GM12878 (cell line): ENCODE data around the gene OTOA.
"Not testable (repeated sequence)": the region's sequence is repeated elsewhere in the genome, so short reads cannot be mapped to it uniquely, and the experiment has no call there.

Experiments used
- BACH1 ChIP-seq: fragments of 450-650 bp; IDR thresholded peaks from 2 replicates; pipeline ENCODE4 v1.6.1; 2017; ENCODE audit warnings: mild to moderate bottlenecking, borderline replicate concordance
- BHLHE40 ChIP-seq, 2 experiments: fragments of 450-650 bp in 1 of 2; IDR thresholded peaks; 2 replicates each; pipeline ENCODE4 v1.6.1; 2011 to 2017; ENCODE audit warnings: low read depth in 2 of 2, borderline replicate concordance in 1 of 2, improper control_type of control experiment in 1 of 2, low read length in 1 of 2, mild to moderate bottlenecking in 1 of 2
- CTCF ChIP-seq, 3 experiments: IDR thresholded peaks in 2 of 3; conservative IDR thresholded peaks in 1 of 3; 2 replicates each; pipeline ENCODE4 v1.5.1; 2011; ENCODE audit warnings: low read depth in 3 of 3, low read length in 3 of 3, mild to moderate bottlenecking in 3 of 3, control low read depth in 2 of 3, moderate library complexity in 2 of 3, inconsistent platforms in 1 of 3, mixed read lengths in 1 of 3; ENCODE audit not compliant: control insufficient read depth in 2 of 3, insufficient read depth in 1 of 3; ENCODE audit errors: extremely low read depth in 1 of 3
- ELK1 ChIP-seq: IDR thresholded peaks from 2 replicates; pipeline ENCODE4 v1.6.1; 2012; ENCODE audit warnings: low read depth, low read length, improper control_type of control experiment
- FOS ChIP-seq: IDR thresholded peaks from 3 replicates; pipeline ENCODE4 v1.6.1; 2011; ENCODE audit warnings: borderline replicate concordance; ENCODE audit not compliant: insufficient read length; ENCODE audit errors: extremely low read depth

GRCh38 chr16:21631951-21632575 lies 31.7 kb upstream of the OTOA start:
- not testable (repeated sequence) for TF ChIP-seq ELK1; BHLHE40 (IDR thresholded peaks at IDR 0.05; ENCODE audit: borderline replicate concordance in 1 of 2, low read depth in 2 of 2, low read length in 1 of 2); CTCF (IDR thresholded peaks at IDR 0.05 in 2 of 3, conservative IDR thresholded peaks at IDR 0.05 in 1 of 3; ENCODE audit: control insufficient read depth in 2 of 3, extremely low read depth in 1 of 3, insufficient read depth in 1 of 3, low read depth in 3 of 3, low read length in 3 of 3); BACH1; FOS
